Fibroblast of pulmonary artery (primary cell): Measurements from ENCODE around the gene KMO.

Experiments
- DNase-seq: peaks from one replicate; pipeline ENCODE4 v3.0.0-alpha.2; 2010; ENCODE audit warnings: low read depth
- H3K4me3 ChIP-seq: replicated peaks from 2 replicates; pipeline ENCODE4 v1.5.1; 2011; ENCODE audit warnings: low read depth, mild to moderate bottlenecking, control low read depth, low read length, moderate library complexity
- CTCF ChIP-seq: IDR thresholded peaks from 2 replicates; pipeline ENCODE4 v1.5.1; 2011; ENCODE audit warnings: mild to moderate bottlenecking, control low read depth, low read length, inconsistent platforms; ENCODE audit errors: missing control alignments

KMO gene

GRCh38 chr1:241521718-241522117, 10.5 kb upstream of the KMO start:
- no peak for TF ChIP-seq CTCF

GRCh38 chr1:241525026-241525425, 7.2 kb upstream of the KMO start:
- DNase-seq = no peak
- H3K4me3 ChIP-seq = no peak overlapping the region
- TF ChIP-seq CTCF = no peak

More at GRCh38 chr1:241521718-241522117, 10.5 kb upstream of the KMO start:
- H3K4me3 ChIP-seq = no peak overlapping the region
- no peak for DNase-seq

- no peak for DNase-seq
- H3K4me3 ChIP-seq = no peak overlapping the region
- TF ChIP-seq CTCF = no peak
Measured at GRCh38 chr1:241527146-241527545, 5.0 kb upstream of the KMO start.

GRCh38 chr1:241531195-241532161, 700 bp upstream of the KMO start:
- H3K4me3 ChIP-seq = peak overlapping the region; percentile 58
- TF ChIP-seq CTCF = peak; percentile 60
- peak; percentile 85 for DNase-seq

GRCh38 chr1:241532864-241533263, 686 bp downstream of the KMO start:
- no peak for DNase-seq
- H3K4me3 ChIP-seq = no peak overlapping the region
- TF ChIP-seq CTCF = no peak

- TF ChIP-seq CTCF = no peak
- H3K4me3 ChIP-seq = no peak overlapping the region
- no peak for DNase-seq
Measured at GRCh38 chr1:241533326-241534115, 1.3 kb downstream of the KMO start.
